Trophoblast cell (in vitro differentiated cells and primary cell): ENCODE results near the gene TEAD3.

Source experiments
- DNase-seq, 2 donors: peaks; one replicate each; pipeline ENCODE4 v3.0.0-alpha.2; 2016
- H2AFZ ChIP-seq: 2 replicates; pipeline ENCODE4 v1.6.1; 2013; ENCODE audit warnings: low read length, moderate library complexity, mild to moderate bottlenecking; ENCODE audit not compliant: insufficient read depth, poor library complexity
- H2AK5ac ChIP-seq: 2 replicates; pipeline ENCODE4 v1.6.1; 2013; ENCODE audit warnings: mild to moderate bottlenecking, low read length
- H2BK120ac ChIP-seq: 2 replicates; pipeline ENCODE4 v1.6.1; 2013; ENCODE audit warnings: low read length, mild to moderate bottlenecking, moderate library complexity; ENCODE audit not compliant: insufficient read depth, poor library complexity
- H2BK12ac ChIP-seq: 2 replicates; pipeline ENCODE4 v1.6.1; 2013; ENCODE audit warnings: mild to moderate bottlenecking, low read length, moderate library complexity
- H2BK5ac ChIP-seq: 2 replicates; pipeline ENCODE4 v1.6.1; 2013; ENCODE audit warnings: low read length, low read depth, moderate library complexity, mild to moderate bottlenecking; ENCODE audit not compliant: poor library complexity
- H3K14ac ChIP-seq: 2 replicates; pipeline ENCODE4 v1.6.1; 2013; ENCODE audit warnings: mild to moderate bottlenecking, low read length
- H3K18ac ChIP-seq: 2 replicates; pipeline ENCODE4 v1.6.1; 2013; ENCODE audit warnings: mild to moderate bottlenecking, low read length
- H3K23ac ChIP-seq: 2 replicates; pipeline ENCODE4 v1.6.1; 2013; ENCODE audit warnings: low read length
- H3K27ac ChIP-seq: 2 replicates; pipeline ENCODE4 v1.5.1; 2013; ENCODE audit warnings: low read depth, mild to moderate bottlenecking, inconsistent platforms, low read length, moderate library complexity
- H3K27me3 ChIP-seq: 2 replicates; pipeline ENCODE4 v1.6.1; 2013; ENCODE audit warnings: inconsistent platforms, mild to moderate bottlenecking, low read length, moderate library complexity; ENCODE audit not compliant: insufficient read depth
- H3K36me3 ChIP-seq, 2 experiments: 1 replicate in 1 of 2; 2 replicates in 1 of 2; pipeline ENCODE4 v1.6.1; 2013; ENCODE audit warnings: low read length in 2 of 2, mild to moderate bottlenecking in 2 of 2, moderate library complexity in 1 of 2; ENCODE audit not compliant: insufficient read depth in 2 of 2, control insufficient read depth in 1 of 2
- H3K4ac ChIP-seq: 2 replicates; pipeline ENCODE4 v1.6.1; 2013; ENCODE audit warnings: low read depth, mild to moderate bottlenecking, low read length, moderate library complexity
- H3K4me1 ChIP-seq, 2 experiments: 1 replicate in 1 of 2; 2 replicates in 1 of 2; pipeline ENCODE4 v1.6.1; 2013; ENCODE audit warnings: low read length in 2 of 2, mild to moderate bottlenecking in 2 of 2, moderate library complexity in 1 of 2; ENCODE audit not compliant: insufficient read depth in 2 of 2, control insufficient read depth in 1 of 2
- H3K4me2 ChIP-seq: 2 replicates; pipeline ENCODE4 v1.6.1; 2013; ENCODE audit warnings: inconsistent platforms, mild to moderate bottlenecking, low read length, moderate library complexity
- H3K4me3 ChIP-seq: 2 replicates; pipeline ENCODE4 v1.5.1; 2013; ENCODE audit warnings: mild to moderate bottlenecking, low read depth, low read length, inconsistent platforms
- H3K79me1 ChIP-seq: one replicate; pipeline ENCODE4 v1.6.1; 2013; ENCODE audit warnings: low read length
- H3K79me2 ChIP-seq: 2 replicates; pipeline ENCODE4 v1.6.1; 2013; ENCODE audit warnings: low read length, mild to moderate bottlenecking; ENCODE audit not compliant: control insufficient read depth, insufficient read depth, poor library complexity
- H3K9ac ChIP-seq: 2 replicates; pipeline ENCODE4 v1.6.1; 2013; ENCODE audit warnings: mild to moderate bottlenecking, low read length
- H3K9me3 ChIP-seq: 2 replicates; pipeline ENCODE4 v1.6.1; 2013; ENCODE audit warnings: low read depth, mild to moderate bottlenecking, control low read depth, inconsistent platforms, low read length; ENCODE audit not compliant: insufficient read depth
- H4K12ac ChIP-seq: 2 replicates; pipeline ENCODE4 v1.6.1; 2013; ENCODE audit warnings: low read depth, mild to moderate bottlenecking, low read length, moderate library complexity
- H4K8ac ChIP-seq: 2 replicates; pipeline ENCODE4 v1.6.1; 2013; ENCODE audit warnings: low read depth, mild to moderate bottlenecking, low read length, moderate library complexity
- H4K91ac ChIP-seq: one replicate; pipeline ENCODE4 v1.6.1; 2013; ENCODE audit warnings: low read depth, mild to moderate bottlenecking, low read length, moderate library complexity
- WGBS: extraction: QIAGEN DNeasy Blood & Tissue Kit; methylation state at CpG from one replicate; pipeline ENCODE4 v1.1.7; 2013; ENCODE audit warnings: missing lambda C conversion rate; ENCODE audit not compliant: insufficient read length, insufficient coverage; ENCODE audit errors: extremely low coverage; 5-methylcytosine and 5-hydroxymethylcytosine counted together

TEAD3 gene

GRCh38 chr6:35512006-35512405 is 15.1 kb upstream of the TEAD3 start:
- no peak overlapping the region for H4K8ac ChIP-seq

GRCh38 chr6:35511562-35511941 is 14.7 kb upstream of the TEAD3 start:
- Histone ChIP-seq H2BK5ac (no peak overlapping the region), H3K9ac (no peak overlapping the region), H3K18ac (no peak overlapping the region), H3K4me1 (no peaks in the 10 kb centered on the region), H4K91ac (no peak overlapping the region), H2AK5ac (peak overlapping the region; percentile 57), H3K79me1 (no peaks in the 10 kb centered on the region), H3K4me2 (no peak overlapping the region), H3K4ac (no peak overlapping the region), H2BK12ac (no peak overlapping the region), H3K4me3 (no peak overlapping the region), H3K27ac (no peak overlapping the region), H3K23ac (no peak overlapping the region), H3K36me3 (no peaks in the 10 kb centered on the region), H4K12ac (no peak overlapping the region), H3K27me3 (no peaks in the 10 kb centered on the region), H3K9me3 (no peaks in the 10 kb centered on the region), H4K8ac (peak overlapping the region; percentile 28), H3K79me2 (no peaks in the 10 kb centered on the region), H2BK120ac (no peak overlapping the region), H3K14ac (no peak overlapping the region), H2AFZ (no peak overlapping the region)
- no peak for DNase-seq
- WGBS: no CpG with 5 or more reads among the region's 32 CpGs

More at GRCh38 chr6:35512006-35512405, 15.1 kb upstream of the TEAD3 start:
- Histone ChIP-seq H3K18ac (no peak overlapping the region), H3K23ac (no peak overlapping the region), H2BK12ac (no peak overlapping the region), H3K4ac (no peak overlapping the region), H3K4me3 (no peak overlapping the region), H2AK5ac (no peak overlapping the region), H4K12ac (no peak overlapping the region), H3K36me3 (no peaks in the 10 kb centered on the region), H3K27me3 (no peaks in the 10 kb centered on the region), H3K4me1 (no peaks in the 10 kb centered on the region), H3K27ac (no peak overlapping the region), H2BK120ac (no peak overlapping the region), H3K79me2 (no peaks in the 10 kb centered on the region), H3K9ac (no peak overlapping the region), H2BK5ac (no peak overlapping the region), H3K14ac (no peak overlapping the region), H3K4me2 (no peak overlapping the region), H4K91ac (no peak overlapping the region), H3K9me3 (no peaks in the 10 kb centered on the region), H2AFZ (no peak overlapping the region), H3K79me1 (no peaks in the 10 kb centered on the region)
- DNase-seq: no peak
- WGBS: 91% methylated on average over 1 of the region's 26 CpGs

- H3K79me1 ChIP-seq: no peaks in the 10 kb centered on the region
- WGBS: no CpG with 5 or more reads among the region's 7 CpGs
- H3K14ac ChIP-seq: no peak overlapping the region
- H3K9me3 ChIP-seq: no peaks in the 10 kb centered on the region
- H3K4me2 ChIP-seq: no peak overlapping the region
- H3K27me3 ChIP-seq: no peaks in the 10 kb centered on the region
- no peak overlapping the region for H3K18ac ChIP-seq
- no peak overlapping the region for H2BK120ac ChIP-seq
- H3K4me3 ChIP-seq: no peak overlapping the region
- H4K91ac ChIP-seq: no peak overlapping the region
- no peak overlapping the region for H3K23ac ChIP-seq
- no peaks in the 10 kb centered on the region for H3K4me1 ChIP-seq
- no peak overlapping the region for H2BK5ac ChIP-seq
- H3K4ac ChIP-seq: no peak overlapping the region
- H3K9ac ChIP-seq: no peak overlapping the region
- H2BK12ac ChIP-seq: no peak overlapping the region
- no peak overlapping the region for H4K8ac ChIP-seq
- no peaks in the 10 kb centered on the region for H3K36me3 ChIP-seq
- no peak overlapping the region for H3K27ac ChIP-seq
- H3K79me2 ChIP-seq: no peaks in the 10 kb centered on the region
- no peak overlapping the region for H4K12ac ChIP-seq
- no peak for DNase-seq
- no peak overlapping the region for H2AK5ac ChIP-seq
- H2AFZ ChIP-seq: no peak overlapping the region
Measured at GRCh38 chr6:35510916-35511561, 14.2 kb upstream of the TEAD3 start.

GRCh38 chr6:35508542-35508941 is 11.7 kb upstream of the TEAD3 start:
- Histone ChIP-seq H3K23ac (no peak overlapping the region), H3K18ac (no peak overlapping the region), H3K27ac (no peak overlapping the region), H4K91ac (no peak overlapping the region), H2AFZ (no peak overlapping the region), H2BK12ac (no peak overlapping the region), H3K9me3 (no peaks in the 10 kb centered on the region), H3K36me3 (no peaks in the 10 kb centered on the region), H2BK5ac (no peak overlapping the region), H3K79me1 (no peaks in the 10 kb centered on the region), H3K27me3 (no peaks in the 10 kb centered on the region), H2AK5ac (no peak overlapping the region), H3K4me2 (no peak overlapping the region), H4K8ac (no peak overlapping the region), H3K4me1 (no peaks in the 10 kb centered on the region), H3K4me3 (no peak overlapping the region), H3K14ac (no peak overlapping the region), H3K9ac (no peak overlapping the region), H3K79me2 (no peaks in the 10 kb centered on the region), H4K12ac (no peak overlapping the region), H2BK120ac (no peak overlapping the region), H3K4ac (no peak overlapping the region)
- WGBS: no CpG with 5 or more reads among the region's 5 CpGs
- no peak for DNase-seq
